ENCODE measurements around the gene UBR2.
"Not testable (repeated sequence)": the region's sequence is repeated elsewhere in the genome, so short reads cannot be mapped to it uniquely, and the experiment has no call there.

DNA sequence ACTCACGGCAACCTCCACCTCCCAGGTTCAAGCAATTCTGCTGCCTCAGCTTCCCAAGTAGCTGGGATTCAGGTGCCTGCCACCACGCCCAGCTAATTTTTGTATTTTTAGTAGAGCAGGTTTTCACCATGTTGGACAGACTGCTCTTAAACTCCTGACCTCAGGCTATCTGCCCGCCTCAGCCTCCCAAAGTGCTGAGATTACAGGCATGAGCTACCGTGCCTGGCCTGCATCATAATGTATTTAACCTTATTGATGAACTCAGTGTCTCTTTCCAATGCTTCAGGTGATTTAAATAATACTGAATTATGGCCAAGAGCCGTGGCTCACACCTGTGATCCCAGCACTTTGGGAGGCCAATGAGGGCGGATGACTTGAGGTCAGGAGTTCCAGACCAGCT lies 4.6 kb upstream of the UBR2 start:
- TF ChIP-seq CTCF, POLR2A (IDR thresholded peaks at IDR 0.05): not testable (repeated sequence)

All from lower leg skin (tissue), 3 donors.